ENCODE measurements around the gene TMEM250.

TMEM250 gene

DNA sequence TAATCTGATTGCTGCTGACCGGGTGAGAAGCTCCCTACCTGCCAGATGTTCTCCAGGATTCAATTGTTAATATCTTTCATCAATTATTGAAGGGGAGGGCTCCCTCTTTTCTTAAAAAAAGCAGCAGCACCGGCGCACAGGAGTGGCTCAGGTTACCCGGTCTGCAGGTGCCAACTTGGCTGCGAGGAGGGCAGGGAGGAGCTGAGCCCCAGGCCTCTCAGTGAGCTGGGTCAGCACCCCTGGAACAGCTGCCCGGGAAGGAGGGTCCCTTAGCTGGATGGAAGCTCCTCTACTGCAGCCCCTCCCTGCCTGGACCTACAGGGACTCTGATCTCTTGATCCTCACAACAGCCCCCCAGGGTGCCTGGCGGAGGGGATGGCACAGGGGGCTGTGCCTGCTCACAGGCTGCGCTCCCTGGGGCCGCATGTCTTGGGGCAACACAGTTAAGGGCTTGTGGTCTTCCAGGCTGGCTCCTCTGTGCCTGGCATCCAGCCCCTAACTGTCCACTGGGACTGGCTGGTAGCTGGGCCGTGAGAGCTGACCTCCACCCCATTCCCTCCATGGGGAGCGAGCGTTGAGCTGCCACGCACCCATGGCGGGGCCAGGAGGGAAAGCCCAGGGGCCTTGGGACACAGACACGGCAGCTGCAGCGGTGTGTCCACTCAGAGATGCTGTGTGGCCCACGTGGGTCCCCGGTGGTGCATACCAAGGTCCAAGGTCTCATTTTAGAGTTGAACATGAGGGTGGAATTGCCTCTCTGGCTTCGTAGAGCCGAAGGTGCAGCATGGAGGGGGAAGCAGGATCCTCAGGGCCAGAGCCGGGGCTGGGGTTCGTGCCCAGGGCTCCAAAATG is 28.6 kb upstream of the TMEM250 start:
- no peak for DNase-seq (ENCODE audit: low read depth in 2 of 2)
- no peak overlapping the region for H3K4me3 ChIP-seq (replicated peaks in 1 of 2; ENCODE audit: low read depth in 2 of 2, low read length in 2 of 2)
- TF ChIP-seq, protein P1, sequence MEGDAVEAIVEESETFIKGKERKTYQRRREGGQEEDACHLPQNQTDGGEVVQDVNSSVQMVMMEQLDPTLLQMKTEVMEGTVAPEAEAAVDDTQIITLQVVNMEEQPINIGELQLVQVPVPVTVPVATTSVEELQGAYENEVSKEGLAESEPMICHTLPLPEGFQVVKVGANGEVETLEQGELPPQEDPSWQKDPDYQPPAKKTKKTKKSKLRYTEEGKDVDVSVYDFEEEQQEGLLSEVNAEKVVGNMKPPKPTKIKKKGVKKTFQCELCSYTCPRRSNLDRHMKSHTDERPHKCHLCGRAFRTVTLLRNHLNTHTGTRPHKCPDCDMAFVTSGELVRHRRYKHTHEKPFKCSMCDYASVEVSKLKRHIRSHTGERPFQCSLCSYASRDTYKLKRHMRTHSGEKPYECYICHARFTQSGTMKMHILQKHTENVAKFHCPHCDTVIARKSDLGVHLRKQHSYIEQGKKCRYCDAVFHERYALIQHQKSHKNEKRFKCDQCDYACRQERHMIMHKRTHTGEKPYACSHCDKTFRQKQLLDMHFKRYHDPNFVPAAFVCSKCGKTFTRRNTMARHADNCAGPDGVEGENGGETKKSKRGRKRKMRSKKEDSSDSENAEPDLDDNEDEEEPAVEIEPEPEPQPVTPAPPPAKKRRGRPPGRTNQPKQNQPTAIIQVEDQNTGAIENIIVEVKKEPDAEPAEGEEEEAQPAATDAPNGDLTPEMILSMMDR (IDR thresholded peaks at IDR 0.05; ENCODE audit: low read depth, low read length): no peak

DNA sequence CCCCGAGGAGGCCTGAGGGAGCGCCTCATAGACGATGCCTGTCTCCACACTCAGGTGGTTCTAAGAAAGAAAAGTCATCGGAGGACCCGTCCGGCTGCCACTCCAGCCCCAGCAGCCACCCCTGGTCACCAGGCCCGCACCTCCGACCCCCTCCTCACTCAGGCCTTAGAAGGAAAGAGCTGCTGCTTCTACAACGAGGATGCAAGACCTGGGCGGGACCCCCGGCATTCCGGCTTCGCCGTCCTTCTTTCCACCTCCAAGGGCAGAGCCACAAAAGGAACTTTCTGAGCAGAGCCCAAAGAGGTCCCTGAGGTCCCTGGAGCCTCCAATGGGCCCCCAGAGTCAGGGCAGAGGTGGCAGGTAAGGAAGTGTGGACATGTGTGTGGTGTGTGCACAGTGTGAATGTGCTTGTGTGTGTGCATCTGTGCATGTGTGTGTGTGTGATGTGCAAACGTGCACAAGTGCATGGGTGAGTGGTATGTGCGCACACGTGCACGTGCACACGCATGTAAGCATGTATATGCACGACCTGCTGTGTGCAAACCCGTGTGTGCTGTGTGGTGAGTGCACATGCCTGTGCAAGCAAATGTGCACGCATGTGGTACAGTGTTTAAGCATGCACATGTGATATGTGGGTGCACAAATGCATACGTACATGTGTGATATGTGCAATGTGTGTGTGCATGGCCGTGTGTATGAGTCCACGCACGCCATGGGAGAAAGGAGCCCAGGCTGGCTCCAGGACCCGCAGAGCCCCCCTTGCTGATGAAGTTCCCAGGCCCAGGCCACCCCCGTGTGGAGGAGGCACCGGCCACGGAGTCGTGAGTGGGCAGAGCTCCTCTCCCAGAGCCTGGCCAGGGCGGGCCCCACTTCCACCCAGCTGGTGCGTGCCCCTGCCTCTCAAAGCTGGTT is 27.7 kb upstream of the TMEM250 start:
- H3K4me3 ChIP-seq (replicated peaks in 1 of 2; ENCODE audit: low read depth in 2 of 2, low read length in 2 of 2): no peak overlapping the region
- TF ChIP-seq, protein P1 (IDR thresholded peaks at IDR 0.05; ENCODE audit: low read depth, low read length): no peak
- no peak for DNase-seq (ENCODE audit: low read depth in 2 of 2)

DNA sequence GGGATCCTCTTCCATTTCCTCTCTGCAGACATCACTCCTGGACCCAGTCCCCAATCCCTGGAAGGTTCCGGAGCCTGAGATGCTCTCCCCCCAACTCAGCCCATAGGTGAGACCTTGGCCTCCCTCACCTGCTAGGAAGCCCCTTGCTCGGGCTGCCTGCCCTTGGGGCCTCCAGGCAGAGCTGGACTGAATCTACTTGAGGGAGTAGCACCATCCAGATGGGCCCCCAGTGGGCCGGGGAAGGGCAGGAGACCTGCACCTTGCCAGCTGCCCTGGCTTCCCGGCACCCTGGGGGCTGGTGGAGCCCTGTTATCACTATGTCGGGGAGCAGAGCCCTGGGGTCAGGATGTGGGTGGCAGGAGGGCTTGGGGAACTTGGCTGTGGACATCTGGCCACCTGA is 26.9 kb upstream of the TMEM250 start:
- TF ChIP-seq, protein P1 (IDR thresholded peaks at IDR 0.05; ENCODE audit: low read depth, low read length): no peak
- no peak for DNase-seq (ENCODE audit: low read depth in 2 of 2)

DNA sequence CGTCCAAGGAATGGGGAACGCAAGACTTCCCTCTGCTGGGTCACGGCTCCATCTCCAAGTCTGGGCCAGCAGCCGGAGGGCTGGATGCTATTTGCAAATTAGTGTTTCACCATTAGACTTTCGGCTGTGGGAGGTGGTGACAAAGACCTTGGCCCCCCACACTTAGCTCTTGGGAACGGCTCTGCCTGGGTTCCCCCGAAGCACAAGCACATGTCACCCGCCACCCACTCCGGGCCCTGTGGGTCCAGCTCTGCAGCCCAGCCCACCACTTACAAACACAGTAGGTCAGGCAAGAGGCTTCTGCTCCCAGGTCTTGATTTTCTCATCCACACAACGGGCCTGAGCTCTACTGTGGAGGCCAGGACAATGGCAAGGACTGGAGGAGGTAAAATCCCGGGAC is 25.8 kb upstream of the TMEM250 start:
- no peak overlapping the region for H3K4me3 ChIP-seq (replicated peaks in 1 of 2; ENCODE audit: low read depth in 2 of 2, low read length in 2 of 2)
- TF ChIP-seq, protein P1 (IDR thresholded peaks at IDR 0.05; ENCODE audit: low read depth, low read length): no peak
- DNase-seq (ENCODE audit: low read depth in 2 of 2): no peak

More for the DNA sequence above, 26.9 kb upstream of the TMEM250 start:
- H3K4me3 ChIP-seq (replicated peaks in 1 of 2; ENCODE audit: low read depth in 2 of 2, low read length in 2 of 2): no peak overlapping the region

DNA sequence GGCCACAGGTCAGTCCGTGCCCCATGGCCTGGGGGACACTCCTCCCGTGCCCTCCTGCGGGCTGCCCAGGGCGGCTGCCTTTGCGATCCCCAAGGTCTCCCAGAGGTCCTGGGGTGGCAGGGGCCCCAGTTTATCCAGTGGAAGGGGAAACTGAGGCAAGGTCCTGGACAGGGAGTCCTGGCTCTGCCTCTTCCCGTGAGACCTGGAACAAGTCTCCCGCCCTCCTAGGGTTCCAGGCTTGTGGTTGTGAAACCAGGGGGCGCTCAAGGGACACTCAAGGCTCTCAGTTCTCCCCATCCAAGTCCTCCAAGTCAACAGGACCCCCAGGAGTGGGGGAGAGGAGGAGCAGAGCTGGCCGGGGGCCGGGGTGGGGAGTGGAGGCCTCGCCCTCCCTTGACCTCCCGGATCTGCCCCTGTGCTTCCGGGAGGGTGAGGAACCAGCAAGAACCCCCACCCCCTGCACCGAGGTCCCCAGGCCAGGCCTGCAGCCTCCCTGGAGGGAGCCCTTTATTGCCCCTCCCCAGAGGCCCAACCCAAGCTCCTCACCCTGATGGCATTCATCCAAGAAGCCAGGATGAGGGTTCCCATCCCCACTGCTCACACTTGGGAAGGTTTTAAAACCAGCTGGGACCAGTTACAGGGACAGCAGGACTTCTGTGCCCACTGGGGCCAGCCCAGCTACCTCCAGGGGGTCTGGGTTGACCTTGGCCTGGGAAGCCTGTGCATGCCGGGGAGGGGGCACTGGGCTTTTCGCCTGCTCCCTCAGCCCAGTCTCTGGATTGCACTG is 24.7 kb upstream of the TMEM250 start:
- peak; percentile 33 to 38 for DNase-seq (ENCODE audit: low read depth in 2 of 2)
- TF ChIP-seq, protein P1 (IDR thresholded peaks at IDR 0.05; ENCODE audit: low read depth, low read length): peak; percentile 46
- H3K4me3 ChIP-seq (replicated peaks in 1 of 2; ENCODE audit: low read depth in 2 of 2, low read length in 2 of 2): no peak overlapping the region

DNA sequence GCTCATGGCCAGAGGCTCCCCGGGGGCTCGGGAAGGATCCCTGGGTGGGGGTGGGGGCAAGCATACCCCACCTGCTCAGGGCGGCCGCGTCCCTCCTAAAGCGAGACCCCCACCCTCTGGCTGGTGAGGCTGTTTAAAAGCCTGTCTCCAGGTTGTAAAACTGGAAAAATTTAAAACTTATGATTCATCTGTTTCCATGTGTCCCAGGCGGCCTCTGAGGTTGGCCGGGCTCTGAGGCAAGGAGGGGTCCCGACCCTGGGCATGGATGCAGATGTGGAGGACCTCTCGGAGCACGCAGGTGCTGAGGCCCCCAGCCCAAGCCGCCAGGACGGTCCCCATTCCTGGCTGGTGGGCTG is 24.2 kb upstream of the TMEM250 start:
- DNase-seq (ENCODE audit: low read depth in 2 of 2): no peak
- TF ChIP-seq, protein P1 (IDR thresholded peaks at IDR 0.05; ENCODE audit: low read depth, low read length): no peak

More for the DNA sequence above, 24.2 kb upstream of the TMEM250 start:
- H3K4me3 ChIP-seq (replicated peaks in 1 of 2; ENCODE audit: low read depth in 2 of 2, low read length in 2 of 2): no peak overlapping the region
